OCI-LY1 (cell line): ENCODE measurements around the gene CRYGN.

Source experiments
- EZH2 ChIP-seq: fragments of 200-600 bp; sonication (generic), shearing (Covaris generic); IDR thresholded peaks from 2 replicates; pipeline ENCODE4 v1.8.0; 2017; ENCODE audit warnings: borderline replicate concordance, mixed run types, mild to moderate bottlenecking, antibody characterized with exemption, low read length, moderate library complexity, mixed read lengths
- TF ChIP-seq, protein P1 (sequence below): fragments of 200-600 bp; sonication (generic), shearing (Covaris generic); IDR thresholded peaks from 2 replicates; pipeline ENCODE4 v1.5.1; 2017; ENCODE audit warnings: mild to moderate bottlenecking, antibody characterized with exemption, low read length, moderate library complexity, mixed read lengths

DNA sequence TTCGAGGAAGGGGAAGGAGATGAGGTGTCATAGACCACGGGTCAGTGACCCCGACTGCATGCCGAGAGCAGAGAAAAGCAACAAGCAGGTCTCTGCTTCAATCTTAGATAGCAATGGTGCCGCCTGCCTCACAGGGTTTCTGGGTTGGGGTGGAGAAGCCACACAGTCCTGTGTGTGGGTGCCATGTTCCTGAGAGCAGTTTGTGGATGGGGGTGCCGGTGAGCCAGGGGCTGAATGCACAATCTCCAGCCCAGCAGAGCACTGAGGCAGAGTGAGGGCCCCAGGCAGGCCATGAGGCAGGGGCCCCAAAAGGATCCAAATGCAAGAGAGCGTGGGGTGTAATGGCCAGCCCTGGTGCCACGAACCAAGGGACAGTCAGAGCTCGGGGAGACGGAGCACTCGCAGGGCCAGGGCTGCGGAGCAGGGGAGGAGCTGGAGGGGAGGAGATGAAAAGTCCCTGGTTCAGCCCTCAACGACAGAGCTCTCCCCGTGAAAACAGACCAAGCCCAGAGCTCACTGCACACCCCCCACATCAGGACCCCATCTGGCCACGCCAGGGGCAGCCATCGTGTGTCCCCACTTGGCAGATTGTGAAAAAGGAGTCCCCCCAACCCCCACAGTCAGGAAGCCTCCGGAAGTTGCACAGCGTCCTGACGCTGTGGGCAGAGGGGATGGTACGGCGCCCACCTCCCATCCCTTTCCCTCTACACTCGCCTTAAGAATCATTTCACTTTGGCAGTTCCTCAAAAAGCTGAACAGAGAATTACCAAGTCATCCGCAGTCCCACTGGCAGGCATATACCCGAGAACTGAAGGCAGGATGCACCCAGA is 50.0 kb downstream of the CRYGN start:
- TF ChIP-seq, protein P1, sequence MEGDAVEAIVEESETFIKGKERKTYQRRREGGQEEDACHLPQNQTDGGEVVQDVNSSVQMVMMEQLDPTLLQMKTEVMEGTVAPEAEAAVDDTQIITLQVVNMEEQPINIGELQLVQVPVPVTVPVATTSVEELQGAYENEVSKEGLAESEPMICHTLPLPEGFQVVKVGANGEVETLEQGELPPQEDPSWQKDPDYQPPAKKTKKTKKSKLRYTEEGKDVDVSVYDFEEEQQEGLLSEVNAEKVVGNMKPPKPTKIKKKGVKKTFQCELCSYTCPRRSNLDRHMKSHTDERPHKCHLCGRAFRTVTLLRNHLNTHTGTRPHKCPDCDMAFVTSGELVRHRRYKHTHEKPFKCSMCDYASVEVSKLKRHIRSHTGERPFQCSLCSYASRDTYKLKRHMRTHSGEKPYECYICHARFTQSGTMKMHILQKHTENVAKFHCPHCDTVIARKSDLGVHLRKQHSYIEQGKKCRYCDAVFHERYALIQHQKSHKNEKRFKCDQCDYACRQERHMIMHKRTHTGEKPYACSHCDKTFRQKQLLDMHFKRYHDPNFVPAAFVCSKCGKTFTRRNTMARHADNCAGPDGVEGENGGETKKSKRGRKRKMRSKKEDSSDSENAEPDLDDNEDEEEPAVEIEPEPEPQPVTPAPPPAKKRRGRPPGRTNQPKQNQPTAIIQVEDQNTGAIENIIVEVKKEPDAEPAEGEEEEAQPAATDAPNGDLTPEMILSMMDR = no peak
- TF ChIP-seq EZH2 = no peak
